ENCODE data around the gene MLLT10. TPM values are rescaled to one million over a fixed set of nuclear protein-coding genes. Genes with fewer than 3 reads are reported as not detected.

Gene MLLT10
- total and polyA plus RNA-seq, 2 of the 8 experiments (the other 6 are each of a cell fraction or from before 2014, with no cell fraction given): 53.1 to 62.1 TPM

GRCh38 chr10:21634599-21635365 lies 100.8 kb downstream of the MLLT10 start:
- peaks cover 0 to 9% (median 0%) of the 10 kb centered on the region in 4 experiments; a peak in 2 of 8 replicates for H3K36me3 ChIP-seq (ENCODE audit: control insufficient read depth in 2 of 4, insufficient read depth in 4 of 4, low read length in 3 of 4)
- POLR2A ChIA-PET (ENCODE audit: partially characterized antibody): no interaction called here

More at GRCh38 chr10:21634599-21635365, 100.8 kb downstream of the MLLT10 start:
- Histone ChIP-seq H3K4ac (replicated peaks; ENCODE audit: insufficient read length, low read depth, low read length) (no peak overlapping the region), H3K18ac (ENCODE audit: extremely low read depth, low read length) (no peak overlapping the region), H3K14ac (ENCODE audit: insufficient read length) (no peak overlapping the region), H3K4me2 (ENCODE audit: insufficient read depth in 1 of 2, low read depth in 2 of 2, low read length in 2 of 2) (no peak overlapping the region), H3K79me1 (ENCODE audit: low read depth, low read length) (peaks cover 3% of the 10 kb centered on the region; the same call in 1 of the 2 replicates), H2BK12ac (ENCODE audit: low read depth, low read length) (no peak overlapping the region), H4K8ac (ENCODE audit: extremely low read depth, insufficient read depth, low read length) (no peak overlapping the region), H2AK5ac (ENCODE audit: low read depth, low read length) (no peak overlapping the region), H3K23ac (ENCODE audit: insufficient read length) (no peak overlapping the region), H2BK5ac (ENCODE audit: low read depth, low read length) (no peak overlapping the region), H3K56ac (replicated peaks; ENCODE audit: insufficient read length, low read depth, low read length) (no peak overlapping the region), H3K9ac (replicated peaks in 1 of 4; ENCODE audit: extremely low read depth in 1 of 4, low read depth in 3 of 4, low read length in 3 of 4) (no peak overlapping the region), H3K4me3 (ENCODE audit: extremely low read depth in 1 of 4, insufficient read depth in 2 of 4, low read depth in 3 of 4, low read length in 4 of 4) (no peak overlapping the region), H3K79me2 (ENCODE audit: control insufficient read depth in 1 of 2, insufficient read depth in 2 of 2, low read length in 2 of 2) (peaks cover 0 to 71% of the 10 kb centered on the region in 2 experiments; a peak in 3 of 4 replicates), H3K4me1 (replicated peaks in 1 of 4; ENCODE audit: control insufficient read depth in 3 of 4, insufficient read depth in 4 of 4, low read length in 3 of 4) (peaks cover 9 to 27% (median 17%) of the 10 kb centered on the region in 4 experiments), H3K27me3 (replicated peaks in 1 of 4; ENCODE audit: control insufficient read depth in 3 of 4, extremely low read depth in 1 of 4, insufficient read depth in 3 of 4, low read length in 3 of 4) (no peaks in the 10 kb centered on the region), H3K23me2 (ENCODE audit: low read depth, low read length) (no peaks in the 10 kb centered on the region), H4K20me1 (replicated peaks in 1 of 2; ENCODE audit: control insufficient read depth in 1 of 2, insufficient read depth in 2 of 2, low read length in 2 of 2) (peaks cover 0 to 11% of the 10 kb centered on the region in 2 experiments), H2AFZ (ENCODE audit: low read length) (no peak overlapping the region), H3K27ac (ENCODE audit: low read depth, low read length) (no peak overlapping the region), H4K91ac (replicated peaks; ENCODE audit: insufficient read length, low read length) (no peak overlapping the region), H2BK15ac (ENCODE audit: low read length) (no peak overlapping the region), H3K9me3 (ENCODE audit: insufficient read depth in 2 of 2, low read depth in 1 of 2, low read length in 1 of 2) (no peaks in the 10 kb centered on the region), H4K5ac (ENCODE audit: insufficient read length, low read depth, low read length) (no peak overlapping the region), H2BK120ac (replicated peaks; ENCODE audit: low read depth, low read length) (no peak overlapping the region), H2BK20ac (ENCODE audit: low read length) (no peak overlapping the region)
- TF ChIP-seq NANOG (IDR thresholded peaks at IDR 0.05; ENCODE audit: insufficient read depth, low read depth, low read length, poor library complexity, severe bottlenecking) (no peak), TAF1 (IDR thresholded peaks at IDR 0.05; ENCODE audit: low read depth, low read length) (no peak), NRF1 (IDR thresholded peaks at IDR 0.05; ENCODE audit: low read depth, low read length) (no peak), SP2 (IDR thresholded peaks at IDR 0.05; ENCODE audit: low read length) (no peak), POLR2A (IDR thresholded peaks at IDR 0.05; ENCODE audit: control extremely low read depth in 1 of 2, low read depth in 2 of 2, low read length in 2 of 2) (no peak), CHD2 (IDR thresholded peaks at IDR 0.05; ENCODE audit: low read length) (no peak), CTBP2 (IDR thresholded peaks at IDR 0.05; ENCODE audit: borderline replicate concordance, insufficient read depth, insufficient read length, low read length) (no peak), ZNF274 (IDR thresholded peaks at IDR 0.05; ENCODE audit: borderline replicate concordance, extremely low read depth, low read length) (no peak)
- CTCF ChIA-PET (ENCODE audit: partially characterized antibody): no interaction called here
- FAIRE-seq (no peak), DNase-seq (ENCODE audit: low read depth in 1 of 2, low spot score in 2 of 2) (no peak)
- WGBS, 2 experiments (ENCODE audit: extremely low coverage in 1 of 2, insufficient coverage in 1 of 2, insufficient read length in 1 of 2, insufficient replicate concordance in 2 of 2, low coverage in 1 of 2, low lambda C conversion rate in 2 of 2, missing lambda C conversion rate in 1 of 2): 95% methylated on average over 4 of the region's 4 CpGs; no CpG with 5 or more reads in 1 of the 2 experiments
